GM18951 (cell line): ENCODE data around the gene EMC9.

Experiments used
- POLR2A ChIP-seq: IDR thresholded peaks from 4 replicates; pipeline ENCODE4 v1.6.1; 2011; ENCODE audit warnings: mild to moderate bottlenecking; ENCODE audit not compliant: insufficient read length, insufficient read depth; ENCODE audit errors: extremely low read depth
- in situ Hi-C: fragments of 300-500 bp; cut with MboI; formaldehyde crosslinking; loops from one replicate; pipeline ENCODE4 v1.12.0; 2022; ENCODE audit warnings: low sequenced_read_pairs, mixed read lengths, inconsistent platforms; ENCODE audit not compliant: unreplicated experiment

Gene EMC9

GRCh38 chr14:24098927-24099813, 42.2 kb downstream of the EMC9 start:
- TF ChIP-seq POLR2A, result no peak
- in situ Hi-C loops, result loop anchor here (25.0 kb wide), 1 partner anchor 112 kb away; the partner anchor contains the start of gene DHRS4L2

GRCh38 chr14:24098229-24098926, 43.0 kb downstream of the EMC9 start:
- TF ChIP-seq POLR2A, result no peak

GRCh38 chr14:24096545-24097181, 44.7 kb downstream of the EMC9 start:
- no peak for TF ChIP-seq POLR2A
- in situ Hi-C loops, result loop anchor here (25.0 kb wide), 1 partner anchor 109 kb away; the partner anchor contains the start of gene DHRS4L2

More at GRCh38 chr14:24098229-24098926, 43.0 kb downstream of the EMC9 start:
- in situ Hi-C loops, result loop anchor here (25.0 kb wide), 1 partner anchor 111 kb away; the partner anchor contains the start of gene DHRS4L2

- in situ Hi-C loops, result loop anchor here (25.0 kb wide), 1 partner anchor 108 kb away; the partner anchor contains the start of gene DHRS4L2
- peak; percentile 97 for TF ChIP-seq POLR2A
Measured at GRCh38 chr14:24095271-24096068, 45.9 kb downstream of the EMC9 start.

GRCh38 chr14:24094841-24095270, 46.5 kb downstream of the EMC9 start:
- in situ Hi-C loops, result loop anchor here (25.0 kb wide), 1 partner anchor 108 kb away; the partner anchor contains the start of gene DHRS4L2
- no peak for TF ChIP-seq POLR2A

DNA sequence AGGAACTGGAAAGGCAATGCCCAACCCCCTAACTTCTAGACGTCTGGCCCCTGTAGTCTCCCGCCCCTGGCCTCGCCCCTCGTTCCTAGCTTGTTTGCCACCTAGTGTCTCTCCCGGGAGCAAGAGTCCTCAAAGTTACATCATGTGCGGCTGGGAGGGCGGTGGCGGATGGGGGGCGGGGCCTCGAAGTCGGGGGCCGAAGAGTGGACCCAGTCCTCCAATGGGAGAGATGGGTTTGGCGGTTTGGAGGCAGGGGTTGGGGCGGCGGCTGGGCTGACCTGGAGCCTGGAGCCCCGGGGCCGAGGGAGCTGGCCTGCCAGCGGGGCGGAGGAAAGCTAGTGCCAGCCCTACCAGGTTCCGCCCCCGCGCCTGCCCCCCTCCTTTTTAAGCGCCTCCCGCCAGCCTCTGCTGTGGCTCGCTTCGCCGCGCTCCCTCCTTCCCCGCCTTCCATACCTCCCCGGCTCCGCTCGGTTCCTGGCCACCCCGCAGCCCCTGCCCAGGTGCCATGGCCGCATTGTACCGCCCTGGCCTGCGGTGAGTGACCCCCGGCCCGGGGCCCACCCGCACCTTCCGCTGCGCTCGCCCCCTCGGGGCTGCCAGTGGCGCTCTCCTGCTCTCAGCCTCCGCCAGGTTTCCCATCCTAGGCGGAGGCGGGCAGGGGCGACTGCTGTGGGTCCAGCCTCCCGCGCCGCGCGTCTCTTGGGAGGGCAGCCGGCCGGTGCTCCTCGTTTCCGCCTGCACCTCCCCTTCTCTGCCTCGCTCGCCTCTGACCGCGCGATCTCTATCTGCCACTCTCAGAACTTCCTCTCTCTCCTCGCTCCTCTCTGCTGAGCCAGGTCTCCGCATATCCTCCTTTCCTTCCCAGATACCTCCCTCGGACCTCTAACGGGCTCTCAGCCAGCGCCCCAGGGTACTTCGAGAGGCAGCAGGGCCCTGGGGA, 47.2 kb downstream of the EMC9 start, which contains the start of gene PCK2:
PCK2 (plus strand) TSS at position 411 of the 940 bp plus-strand sequence; CDS start at position 506, 95 bp downstream.
- TF ChIP-seq POLR2A, result peak; percentile 98
- in situ Hi-C loops, result loop anchor here (25.0 kb wide), 1 partner anchor 107 kb away; the partner anchor contains the start of gene DHRS4L2

DNA sequence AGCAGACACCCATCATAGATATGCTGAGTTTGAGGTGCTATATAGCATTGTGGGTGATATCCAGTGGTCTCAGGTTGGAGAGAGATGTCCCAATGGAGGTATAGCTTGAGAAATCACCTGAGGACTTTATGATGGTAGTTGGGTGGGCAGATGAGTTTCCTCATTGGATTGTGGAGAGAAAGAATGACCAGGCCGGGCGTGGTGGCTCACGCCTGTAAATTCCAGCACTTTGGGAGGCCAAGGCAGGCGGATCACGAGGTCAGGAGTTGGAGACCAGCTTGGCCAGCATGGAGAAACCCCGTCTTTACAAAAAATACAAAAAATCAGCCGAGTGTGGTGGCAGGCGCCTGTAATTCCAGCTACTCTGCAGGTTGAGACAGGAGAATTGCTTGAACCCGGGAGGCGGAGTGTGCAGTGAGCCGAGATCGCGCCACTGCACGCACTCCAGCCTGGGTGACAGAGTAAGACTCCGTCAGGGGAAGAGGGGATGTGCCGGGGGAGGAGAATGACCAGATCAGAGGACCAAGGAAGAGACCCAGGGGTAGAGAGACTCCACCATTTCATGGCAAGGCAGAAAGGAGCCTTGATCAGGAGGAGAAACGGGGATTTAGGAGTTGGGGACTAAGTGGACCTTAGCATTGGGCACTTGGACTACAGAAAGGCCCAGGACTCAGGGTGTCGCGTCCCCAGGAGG, 48.0 kb downstream of the EMC9 start:
- no peak for TF ChIP-seq POLR2A
- in situ Hi-C loops, result loop anchor here (25.0 kb wide), 1 partner anchor 106 kb away; the partner anchor contains the start of gene DHRS4L2

- in situ Hi-C loops, result loop anchor here (25.0 kb wide), 1 partner anchor 105 kb away; the partner anchor contains the start of gene DHRS4L2
- no peak for TF ChIP-seq POLR2A
Measured at GRCh38 chr14:24092505-24093206, 48.7 kb downstream of the EMC9 start.

DNA sequence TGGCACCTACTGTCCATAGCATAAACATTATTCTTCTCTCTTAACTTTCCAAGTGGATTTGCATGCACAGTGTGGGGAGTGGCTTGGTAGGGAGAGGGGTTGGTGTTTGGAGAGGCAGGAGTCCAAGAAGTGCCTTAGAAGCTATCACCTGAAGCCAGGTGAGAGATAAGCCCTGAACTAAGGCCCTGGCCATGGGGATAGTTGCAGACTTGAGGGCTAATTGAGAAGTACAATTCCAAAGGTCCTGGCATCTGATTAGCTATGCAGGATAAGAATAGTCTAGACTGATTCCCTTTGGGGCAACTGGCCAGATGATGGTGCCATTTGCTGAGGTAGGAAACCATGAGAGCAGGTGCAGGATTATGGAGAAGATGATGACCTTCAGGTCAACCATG, 49.3 kb downstream of the EMC9 start:
- in situ Hi-C loops, result loop anchor here (25.0 kb wide), 1 partner anchor 105 kb away; the partner anchor contains the start of gene DHRS4L2
- TF ChIP-seq POLR2A, result no peak

GRCh38 chr14:24089890-24090289, 51.5 kb downstream of the EMC9 start:
- in situ Hi-C loops, result loop anchor here (25.0 kb wide), 1 partner anchor 103 kb away; the partner anchor contains the start of gene DHRS4L2
- no peak for TF ChIP-seq POLR2A
